SKM-1 (cell line): Measurements from ENCODE around the gene KDM4B.

ENCODE experiments used
- DNase-seq: peaks from one replicate; lab custom pipeline; 2025; ENCODE audit not compliant: unreplicated experiment; lab: John Stamatoyannopoulos, UW

KDM4B gene

GRCh38 chr19:5120321-5120720, 151.4 kb downstream of the KDM4B start:
- no peak for DNase-seq

- no peak for DNase-seq
These were observed 151.9 kb downstream of the KDM4B start for GRCh38 chr19:5120833-5121232.

- no peak for DNase-seq
These were observed 152.6 kb downstream of the KDM4B start for GRCh38 chr19:5121266-5122120.

GRCh38 chr19:5122121-5122400, 153.1 kb downstream of the KDM4B start:
- no peak for DNase-seq

GRCh38 chr19:5122671-5123409, 153.9 kb downstream of the KDM4B start:
- no peak for DNase-seq

- DNase-seq: no peak
These were observed 154.7 kb downstream of the KDM4B start for GRCh38 chr19:5123646-5124045.

- no peak for DNase-seq
These were observed 155.4 kb downstream of the KDM4B start for GRCh38 chr19:5124111-5124855.

- DNase-seq: no peak
These were observed 156.5 kb downstream of the KDM4B start for GRCh38 chr19:5125376-5125775.

- DNase-seq: no peak
These were observed 157.0 kb downstream of the KDM4B start for GRCh38 chr19:5125797-5126497.

- DNase-seq: no peak
These were observed 157.7 kb downstream of the KDM4B start for GRCh38 chr19:5126498-5127223.

- DNase-seq: no peak
These were observed 158.8 kb downstream of the KDM4B start for GRCh38 chr19:5127717-5128116.

- no peak for DNase-seq
These were observed 159.5 kb downstream of the KDM4B start for GRCh38 chr19:5128251-5128935.

- DNase-seq: no peak
These were observed 160.1 kb downstream of the KDM4B start for GRCh38 chr19:5128936-5129389.

- DNase-seq: no peak
These were observed 160.8 kb downstream of the KDM4B start for GRCh38 chr19:5129691-5130090.

GRCh38 chr19:5130371-5131030, 161.6 kb downstream of the KDM4B start:
- DNase-seq: no peak

- DNase-seq: no peak
These were observed 162.2 kb downstream of the KDM4B start for GRCh38 chr19:5131031-5131505.

- no peak for DNase-seq
These were observed 162.7 kb downstream of the KDM4B start for GRCh38 chr19:5131506-5132205.

GRCh38 chr19:5132206-5132560, 163.3 kb downstream of the KDM4B start:
- no peak for DNase-seq
